Activated CD8-positive, alpha-beta memory T cell treated with anti-CD3 and anti-CD28 coated beads, Interleukin-2, amount 50 U/mL, for 1 hour (primary cell): ENCODE results near the gene RAP1B.

Source experiments
- DNase-seq: peaks from one replicate; pipeline ENCODE4 v3.0.0-alpha.2; 2020; ENCODE audit errors: extremely low read depth

RAP1B gene

DNA sequence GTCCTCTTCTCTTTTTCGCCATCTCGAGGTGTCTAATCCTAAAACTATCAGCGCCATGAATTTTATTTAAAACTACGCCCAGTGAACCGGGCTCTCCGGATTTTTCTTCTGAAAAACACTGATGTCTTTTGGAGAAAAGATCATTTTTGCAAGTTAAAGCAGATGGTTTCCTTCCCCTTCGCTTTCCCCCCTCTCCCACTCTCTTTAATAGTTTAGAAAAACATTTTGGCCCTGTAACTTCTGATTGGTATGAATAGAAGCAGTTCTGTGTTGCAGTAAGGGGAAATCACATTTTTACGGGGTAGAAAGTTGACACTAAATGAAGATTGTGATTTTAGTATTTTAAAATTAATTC lies 1.1 kb downstream of the RAP1B start:
- DNase-seq, result no peak

DNA sequence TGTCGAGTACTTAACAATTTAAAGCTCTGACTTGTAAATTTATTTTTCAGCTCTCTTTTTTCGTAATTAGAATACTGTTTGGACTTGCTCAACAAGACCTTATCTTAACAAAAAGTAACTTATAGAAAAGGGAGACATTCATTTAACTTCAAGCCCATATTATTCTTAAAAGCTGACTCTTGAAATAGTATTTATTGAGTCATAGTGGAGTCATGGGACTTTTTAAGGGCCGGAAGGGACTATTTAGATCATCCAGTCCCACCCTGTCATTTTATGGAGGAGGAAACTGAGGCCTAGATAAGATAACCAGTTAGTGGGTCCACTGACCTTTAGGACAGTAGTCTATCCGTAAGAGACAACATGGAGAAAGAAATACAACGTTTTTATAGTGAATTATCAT lies 1.5 kb downstream of the RAP1B start:
- DNase-seq, result no peak

DNA sequence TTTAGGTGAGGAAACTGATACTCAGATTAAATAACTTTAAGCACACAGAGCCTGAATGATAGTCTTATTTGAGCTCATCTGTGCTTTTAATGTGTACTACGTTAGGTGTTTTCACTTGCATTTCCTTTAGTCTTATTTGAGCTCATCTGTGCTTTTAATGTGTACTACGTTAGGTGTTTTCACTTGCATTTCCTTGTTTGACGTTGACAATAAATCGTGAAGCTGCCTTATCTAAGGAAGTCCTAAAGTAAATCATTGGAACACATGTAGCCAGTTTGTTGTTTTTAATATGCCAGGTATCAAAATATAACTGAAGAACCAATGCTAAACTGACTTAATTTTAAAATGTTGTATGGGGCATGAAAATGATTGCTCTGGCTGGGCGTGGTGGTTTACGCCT lies 2.0 kb downstream of the RAP1B start:
- DNase-seq, result no peak

- DNase-seq, result no peak
These were observed 2.7 kb downstream of the RAP1B start for GRCh38 chr12:68613209-68613904.

GRCh38 chr12:68614105-68614679 lies 3.5 kb downstream of the RAP1B start:
- DNase-seq, result no peak

- no peak for DNase-seq
These were observed 4.1 kb downstream of the RAP1B start for GRCh38 chr12:68614769-68615168.

- no peak for DNase-seq
These were observed 6.6 kb downstream of the RAP1B start for GRCh38 chr12:68617160-68617926.

GRCh38 chr12:68619541-68619940 lies 8.8 kb downstream of the RAP1B start:
- no peak for DNase-seq

GRCh38 chr12:68620519-68621471 lies 10.1 kb downstream of the RAP1B start:
- no peak for DNase-seq

DNA sequence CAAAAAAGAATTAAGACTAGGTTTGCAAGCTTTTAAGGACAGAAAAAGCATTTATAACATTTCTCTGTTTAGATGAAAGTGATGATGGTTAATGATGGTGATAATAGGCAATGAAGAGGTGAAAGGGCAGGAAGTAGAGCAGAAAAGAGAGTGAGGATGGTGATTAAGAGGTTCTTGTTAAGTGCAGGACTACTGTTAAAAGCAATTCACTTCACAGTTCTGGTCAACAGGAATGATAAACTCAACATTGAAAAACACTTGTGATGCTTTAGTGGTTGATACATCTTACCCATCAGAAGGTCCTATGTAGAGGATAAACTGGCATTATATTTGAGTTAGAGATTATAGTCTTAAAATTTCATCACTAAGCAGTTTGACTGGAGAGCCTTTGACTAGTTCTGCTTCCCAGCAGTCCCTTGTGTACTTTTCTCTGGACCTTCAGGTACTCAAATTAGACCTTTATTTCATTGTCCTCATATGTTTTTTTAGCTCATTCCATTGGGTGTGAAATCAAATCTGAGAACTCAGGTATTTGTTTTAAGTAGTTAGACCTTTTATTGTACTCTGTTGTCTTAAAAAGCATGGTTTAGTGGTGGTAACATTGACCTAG lies 10.9 kb downstream of the RAP1B start:
- DNase-seq, result no peak

DNA sequence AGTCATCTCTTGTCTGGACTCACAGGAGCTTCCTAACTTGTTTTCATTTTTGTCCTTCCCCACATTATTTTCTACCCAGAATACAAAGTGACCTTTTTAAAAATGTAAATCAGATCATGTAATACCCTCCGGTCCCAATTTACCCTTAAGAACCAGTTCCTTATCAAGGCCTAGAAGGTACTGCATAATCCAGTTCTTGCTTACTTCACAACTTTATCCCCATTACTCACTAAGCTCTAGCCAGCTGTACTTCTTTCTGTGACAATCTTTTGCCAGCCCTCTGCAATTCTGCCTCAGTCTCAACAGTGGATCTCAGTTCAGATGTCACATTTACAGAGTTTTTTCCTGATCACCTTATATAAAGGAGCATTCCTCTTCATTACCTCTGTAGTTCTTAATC lies 11.6 kb downstream of the RAP1B start:
- DNase-seq, result no peak

GRCh38 chr12:68623059-68623458 lies 12.4 kb downstream of the RAP1B start:
- no peak for DNase-seq

GRCh38 chr12:68623984-68624383 lies 13.3 kb downstream of the RAP1B start:
- DNase-seq, result no peak

DNA sequence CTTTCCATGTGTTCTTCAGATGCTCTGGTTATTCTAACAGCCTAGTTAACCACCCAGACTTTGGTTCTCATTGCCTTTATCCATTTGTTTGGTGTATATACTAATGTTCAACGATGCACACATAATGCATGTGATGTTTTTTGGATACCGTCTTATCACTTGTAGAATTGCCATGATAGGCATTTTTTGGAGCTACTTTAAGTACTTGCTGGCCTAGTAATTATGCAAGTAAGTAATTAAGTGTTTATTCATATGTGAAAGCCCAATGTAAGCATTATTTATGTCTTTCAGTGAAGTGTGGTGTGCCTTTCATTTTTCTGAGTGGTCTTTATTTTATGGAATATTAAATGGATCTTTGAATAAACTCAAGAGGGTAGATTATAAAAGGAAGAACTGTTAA lies 14.2 kb downstream of the RAP1B start:
- DNase-seq, result no peak

DNA sequence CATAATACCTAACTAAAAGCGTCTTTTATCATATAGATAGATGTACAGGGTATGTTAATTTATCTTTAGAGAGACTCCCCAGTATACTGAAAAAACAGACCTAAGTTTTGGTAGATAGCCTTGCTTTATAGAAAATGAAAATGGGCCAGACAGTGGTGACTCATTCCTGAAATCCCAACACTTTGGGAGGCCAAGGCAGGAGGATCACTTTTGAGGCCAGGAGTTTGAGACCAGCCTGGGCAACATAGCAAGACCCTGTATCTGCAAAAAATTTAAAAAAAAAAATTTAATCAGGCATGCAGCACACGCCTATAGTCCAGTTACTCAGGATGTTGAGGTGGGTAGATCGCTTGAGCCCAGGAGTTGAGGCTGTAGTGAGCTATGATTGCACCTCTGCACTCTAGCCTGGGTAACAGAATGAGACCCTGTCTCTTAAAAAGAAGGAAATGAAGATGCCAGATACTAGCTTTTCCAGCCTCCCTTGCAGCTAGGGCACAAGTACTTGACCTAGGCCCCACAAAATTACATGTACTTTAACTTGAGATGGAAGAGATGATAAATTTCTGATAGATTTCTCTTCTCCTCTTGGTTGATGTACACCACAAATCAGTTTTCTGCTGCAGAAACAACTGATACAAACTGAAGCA lies 17.1 kb downstream of the RAP1B start:
- no peak for DNase-seq

- no peak for DNase-seq
These were observed 18.0 kb downstream of the RAP1B start for GRCh38 chr12:68628698-68629097.

DNA sequence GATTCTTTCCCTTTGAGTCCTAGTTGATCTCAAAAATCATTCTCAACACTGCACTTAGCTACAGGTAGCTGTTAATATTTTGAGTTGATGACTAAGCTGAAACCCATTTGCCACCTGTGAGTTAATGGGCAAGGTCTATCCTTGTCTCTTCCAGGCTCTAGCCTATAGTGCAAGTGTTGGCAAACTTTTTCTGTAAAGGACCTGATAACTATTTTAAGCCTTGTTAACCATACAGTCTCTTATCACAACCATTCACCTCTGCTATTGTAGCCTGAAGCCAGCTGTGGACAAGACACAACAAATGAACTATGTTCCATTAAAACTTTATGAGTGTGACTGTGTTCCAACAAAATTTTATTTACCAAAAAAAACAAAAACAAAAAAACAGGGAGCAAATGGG lies 19.4 kb downstream of the RAP1B start:
- DNase-seq, result no peak

GRCh38 chr12:68630598-68630997 lies 19.9 kb downstream of the RAP1B start:
- DNase-seq, result no peak

GRCh38 chr12:68631227-68631626 lies 20.5 kb downstream of the RAP1B start:
- DNase-seq, result no peak

- DNase-seq, result no peak
These were observed 21.8 kb downstream of the RAP1B start for GRCh38 chr12:68632486-68632885.
